Stimulated activated effector memory CD8-positive, alpha-beta T cell treated with anti-CD3 and anti-CD28 coated beads, Interleukin-12 subunit alpha, Interleukin-12 subunit beta, amount 100 ng/mL, for 72 hours (primary cell): ENCODE results near the gene ALDH1L1.

Source experiments
- ATAC-seq: fragments of 150-1000 bp; cut with Tn5 transposase; 2 replicates; pipeline ENCODE4 v1.10.0; 2021
- DNase-seq, 2 donors: peaks; one replicate each; pipeline ENCODE4 v3.0.0; 2021 to 2022; ENCODE audit warnings: low spot score in 2 of 2
- H3K27ac Mint-ChIP-seq: one replicate; pipeline ENCODE4 v1.8.0; 2022; ENCODE audit warnings: mild to moderate bottlenecking, mixed read lengths
- H3K36me3 Mint-ChIP-seq: one replicate; pipeline ENCODE4 v1.8.0; 2022; ENCODE audit warnings: mild to moderate bottlenecking, mixed read lengths
- H3K4me1 Mint-ChIP-seq: one replicate; pipeline ENCODE4 v1.8.0; 2022; ENCODE audit warnings: mixed read lengths
- H3K4me3 Mint-ChIP-seq: one replicate; pipeline ENCODE4 v1.8.0; 2022; ENCODE audit warnings: mild to moderate bottlenecking, mixed read lengths
- H3K9me3 Mint-ChIP-seq: one replicate; pipeline ENCODE4 v1.8.0; 2022; ENCODE audit warnings: mixed read lengths

The ALDH1L1 gene

DNA sequence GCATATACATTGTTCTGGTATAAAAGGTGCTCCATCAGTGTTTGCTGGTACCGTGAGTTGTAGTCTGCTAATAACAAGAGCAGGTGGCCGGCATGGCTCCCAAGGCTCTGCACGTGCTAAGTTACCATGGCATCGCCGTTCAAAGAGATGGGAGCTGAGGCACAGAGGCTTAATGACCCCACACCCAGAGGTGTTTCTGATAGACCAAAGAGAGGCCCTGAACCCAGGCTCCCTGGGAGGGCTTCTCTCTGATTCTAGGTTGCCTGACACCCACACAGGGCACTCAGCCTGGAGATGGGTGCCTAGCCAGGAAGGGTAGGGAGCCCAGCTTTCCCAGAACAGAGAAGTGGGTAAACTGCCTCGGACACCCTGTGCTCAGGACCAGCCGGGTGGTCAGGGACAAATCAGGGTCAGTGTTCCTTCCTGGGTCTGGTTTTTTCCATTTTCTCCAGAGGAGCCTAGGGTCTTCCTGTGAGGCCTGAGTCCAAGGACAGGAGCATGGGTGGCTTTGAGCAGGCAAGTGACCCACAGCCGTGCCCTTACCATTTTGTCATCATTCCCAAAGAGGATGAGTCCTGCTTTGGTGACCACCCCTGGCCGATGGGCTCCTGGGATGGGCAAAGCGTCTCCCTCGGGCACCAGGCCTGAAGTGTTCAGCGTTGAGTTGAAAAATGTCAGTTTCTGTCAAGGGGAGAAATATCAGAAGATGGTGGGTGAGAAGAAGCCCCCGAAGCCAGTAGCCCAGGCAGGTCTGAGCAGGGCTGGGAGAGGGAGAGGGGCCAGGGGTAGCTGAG lies 27.3 kb downstream of the ALDH1L1 start:
- no peaks in the 10 kb centered on the region for H3K4me1 Mint-ChIP-seq
- no peaks in the 10 kb centered on the region for H3K36me3 Mint-ChIP-seq

DNA sequence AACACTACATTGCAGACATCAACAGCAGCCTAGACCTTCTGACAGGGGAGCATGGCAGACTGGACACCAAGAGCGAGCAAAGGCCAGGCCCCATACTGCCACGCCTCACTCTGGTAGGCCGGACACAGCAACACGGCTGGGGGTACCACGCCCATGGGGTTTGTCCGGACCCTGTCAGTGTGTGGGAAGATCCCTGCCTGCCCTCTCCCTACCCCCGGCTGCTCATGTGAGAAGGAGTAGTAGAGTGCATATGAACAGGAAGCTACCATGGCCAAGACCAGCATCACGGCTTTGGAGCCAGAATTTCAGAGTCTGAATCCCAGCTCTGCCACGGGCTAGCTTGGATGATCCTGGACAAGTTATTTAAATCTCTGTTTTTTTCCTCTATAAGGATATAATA lies 27.9 kb downstream of the ALDH1L1 start:
- Mint-ChIP-seq H3K4me1 (no peaks in the 10 kb centered on the region), H3K9me3 (no peaks in the 10 kb centered on the region), H3K4me3 (no peak overlapping the region), H3K27ac (no peak overlapping the region), H3K36me3 (no peaks in the 10 kb centered on the region)
- ATAC-seq (no peak), DNase-seq (peak in 1 of 2 donors; percentile 38)

More for the DNA sequence above, 27.3 kb downstream of the ALDH1L1 start:
- Mint-ChIP-seq H3K27ac (no peak overlapping the region), H3K4me3 (no peak overlapping the region), H3K9me3 (no peaks in the 10 kb centered on the region)
- DNase-seq (no peak), ATAC-seq (no peak)

DNA sequence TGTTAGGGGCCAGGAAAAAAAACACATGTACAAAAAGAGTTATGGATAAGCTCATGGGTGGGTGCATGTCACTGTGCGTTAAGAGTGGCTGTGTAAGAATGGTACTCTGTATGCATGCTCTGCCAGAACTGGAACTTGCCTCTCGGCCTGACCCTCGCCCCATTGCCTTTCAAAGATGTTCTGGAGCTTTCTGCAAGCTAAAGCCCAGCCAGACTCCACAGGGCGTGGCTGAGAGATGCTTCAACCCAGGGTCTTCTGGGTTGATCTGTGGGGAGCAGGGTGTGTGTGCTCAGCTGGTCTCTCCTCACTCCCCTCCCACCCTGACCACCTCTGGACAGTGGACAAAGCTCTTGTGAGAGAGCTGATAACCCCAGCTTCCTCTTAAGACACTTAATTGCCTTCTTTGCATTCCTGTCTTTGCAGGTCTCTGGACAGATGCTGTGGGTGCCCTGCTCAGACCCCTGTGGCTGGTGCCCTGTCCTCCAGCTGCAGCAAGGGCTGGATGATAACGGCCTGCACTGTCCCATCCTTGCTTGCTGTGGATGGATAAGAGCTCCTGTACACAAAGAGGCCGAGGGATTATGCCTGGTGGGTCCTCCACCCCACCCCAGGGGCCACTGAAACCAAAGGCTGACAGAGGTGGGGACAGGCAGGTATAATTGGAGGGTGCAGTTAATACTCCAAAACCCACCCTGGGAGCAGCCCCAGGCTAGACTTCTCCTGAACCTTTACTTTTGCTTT lies 28.7 kb downstream of the ALDH1L1 start:
- H3K4me1 Mint-ChIP-seq: no peaks in the 10 kb centered on the region
- ATAC-seq (no peak), DNase-seq (peak in 1 of 2 donors; percentile 1)
- no peak overlapping the region for H3K27ac Mint-ChIP-seq
- H3K9me3 Mint-ChIP-seq: no peaks in the 10 kb centered on the region
- no peaks in the 10 kb centered on the region for H3K36me3 Mint-ChIP-seq
- H3K4me3 Mint-ChIP-seq: no peak overlapping the region

DNA sequence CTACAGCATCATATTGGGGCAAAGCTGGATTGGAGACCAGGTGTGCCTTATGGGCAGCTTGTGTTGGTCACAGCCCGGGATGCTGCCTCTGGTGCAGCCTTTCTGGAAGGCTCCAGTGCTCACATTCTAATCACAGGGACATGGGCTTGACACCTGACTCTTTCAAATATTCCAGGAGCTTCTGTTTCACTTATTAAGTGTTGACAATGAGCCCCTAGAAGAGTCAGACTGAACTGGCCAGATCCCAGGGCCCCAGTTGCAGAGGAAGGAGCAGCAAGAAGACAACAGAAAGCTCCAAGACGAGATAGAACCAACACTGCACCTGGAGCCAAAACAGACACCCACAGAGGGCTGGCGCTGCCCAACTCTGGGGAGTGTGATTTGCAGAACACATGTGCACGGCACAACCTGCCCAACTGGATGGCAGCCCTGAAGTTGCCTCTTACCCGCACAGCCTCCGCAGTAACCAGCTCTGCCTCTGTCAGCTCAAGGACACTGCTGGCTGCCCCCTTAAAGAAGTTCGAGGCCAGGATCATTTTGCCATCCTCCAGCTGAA lies 30.3 kb downstream of the ALDH1L1 start:
- peak in 1 of 2 donors; percentile 0 for DNase-seq
- no peak for ATAC-seq
- H3K27ac Mint-ChIP-seq: no peak overlapping the region

DNA sequence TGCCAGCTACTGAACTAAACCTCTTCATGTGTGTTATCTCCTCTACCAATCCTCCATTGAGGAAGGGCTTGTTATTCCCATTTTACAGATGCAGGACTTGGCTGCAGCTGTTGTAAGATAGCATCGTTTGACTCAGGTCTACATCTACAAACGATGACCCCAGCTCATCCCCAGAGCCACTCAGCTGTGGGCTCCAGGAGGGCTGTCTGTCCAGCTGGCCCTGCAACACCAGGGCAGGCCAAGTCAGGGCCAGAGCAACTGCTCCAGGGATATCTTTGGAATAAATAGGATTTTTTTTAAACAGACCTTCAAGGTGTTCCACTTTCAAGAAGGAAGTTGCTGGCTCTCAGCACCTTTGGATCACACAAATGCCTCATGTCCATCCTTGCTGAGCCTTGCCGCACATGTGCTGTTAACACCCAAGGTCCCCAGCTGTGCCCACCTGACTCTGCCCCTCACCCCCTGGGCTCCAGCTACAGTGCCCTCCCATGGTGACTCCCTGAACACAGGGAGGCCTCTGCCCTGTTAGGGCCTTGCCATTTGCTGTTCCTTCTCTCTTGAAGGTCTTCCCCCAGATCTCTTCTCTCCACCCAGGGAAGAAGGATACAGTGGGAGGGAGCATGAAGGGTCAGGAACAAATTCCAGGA lies 31.0 kb downstream of the ALDH1L1 start:
- no peak overlapping the region for H3K27ac Mint-ChIP-seq
- no peak overlapping the region for H3K4me3 Mint-ChIP-seq
- no peaks in the 10 kb centered on the region for H3K4me1 Mint-ChIP-seq
- no peak for ATAC-seq
- H3K36me3 Mint-ChIP-seq: no peaks in the 10 kb centered on the region
- DNase-seq: peak in 1 of 2 donors; percentile 1
- H3K9me3 Mint-ChIP-seq: no peaks in the 10 kb centered on the region

More for the DNA sequence above, 30.3 kb downstream of the ALDH1L1 start:
- Mint-ChIP-seq H3K9me3 (no peaks in the 10 kb centered on the region), H3K36me3 (no peaks in the 10 kb centered on the region), H3K4me1 (no peaks in the 10 kb centered on the region), H3K4me3 (no peak overlapping the region)

DNA sequence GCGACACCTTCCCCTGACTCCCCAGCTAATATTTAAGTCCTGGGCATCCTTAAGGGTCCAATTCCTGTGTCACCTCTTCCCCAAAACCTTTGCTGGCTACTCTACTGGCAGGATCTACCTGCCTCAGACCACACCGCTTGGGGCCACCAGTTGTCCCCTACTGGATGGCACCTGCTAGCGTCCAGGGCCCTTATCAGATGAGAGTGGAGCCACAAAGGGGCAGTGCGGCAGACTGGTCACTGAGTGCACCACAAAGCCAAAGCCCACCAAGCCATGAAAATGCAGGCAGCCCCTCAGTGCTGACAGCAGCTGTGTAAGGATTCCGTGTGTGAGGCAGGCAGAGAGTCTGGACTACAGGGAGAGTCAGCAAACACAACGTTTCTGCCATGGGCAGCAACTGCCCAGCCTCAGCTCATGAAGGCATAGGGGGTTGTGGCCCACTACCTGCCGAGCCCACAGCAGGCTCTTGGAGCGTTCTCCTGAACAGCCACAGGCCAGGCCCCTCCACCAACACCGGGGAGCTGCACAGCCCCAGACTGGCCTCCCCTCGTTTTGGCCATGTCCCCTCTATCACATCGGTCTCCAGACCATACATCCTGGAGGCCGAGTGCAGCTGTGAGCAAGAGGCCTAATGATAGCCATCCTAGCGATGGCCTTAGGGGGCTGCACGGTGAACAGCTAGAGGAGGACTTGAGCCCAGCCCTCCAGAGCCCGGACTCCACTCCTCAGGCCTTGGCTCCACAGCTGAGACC lies 32.3 kb downstream of the ALDH1L1 start:
- ATAC-seq: no peak
- no peaks in the 10 kb centered on the region for H3K36me3 Mint-ChIP-seq
- no peaks in the 10 kb centered on the region for H3K4me1 Mint-ChIP-seq

DNA sequence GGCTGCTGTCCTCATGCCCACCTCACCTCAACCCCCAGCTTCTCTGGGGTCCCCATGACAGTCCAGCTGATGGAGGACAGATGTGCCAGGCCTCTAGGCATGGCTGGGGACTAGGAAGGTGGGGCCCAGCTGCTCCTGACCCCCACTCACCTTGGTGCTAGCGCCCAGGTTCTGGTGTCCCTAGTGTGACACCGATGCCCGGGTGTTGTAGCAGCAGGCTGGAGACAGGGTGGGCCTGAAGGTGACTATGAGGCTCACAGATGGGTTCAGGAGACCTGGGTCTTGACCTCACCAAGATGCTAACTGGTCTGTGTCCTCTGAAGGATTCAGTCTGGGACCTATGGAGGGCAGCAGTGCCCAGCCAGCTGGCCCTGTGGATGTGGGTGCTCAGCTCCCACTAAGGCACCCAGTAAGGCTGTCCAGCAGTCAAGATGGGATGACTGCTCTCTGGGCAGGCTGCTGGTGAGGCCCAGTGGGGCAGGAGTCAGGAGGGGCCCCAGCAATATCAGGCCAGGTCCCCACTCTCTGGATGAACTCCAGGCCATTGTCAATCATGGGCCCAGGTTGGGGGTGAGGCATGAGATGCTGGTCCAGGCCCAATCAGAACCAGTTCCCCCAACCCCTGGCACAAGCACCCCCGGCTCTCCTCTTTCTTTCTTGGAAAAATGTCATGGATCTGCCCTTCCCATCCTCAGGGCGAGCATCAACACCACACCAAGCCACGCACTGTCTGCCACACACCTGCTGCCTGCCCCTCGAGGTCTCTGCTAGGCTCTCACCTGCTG lies 33.0 kb downstream of the ALDH1L1 start:
- Mint-ChIP-seq H3K27ac (no peak overlapping the region), H3K36me3 (no peaks in the 10 kb centered on the region), H3K9me3 (no peaks in the 10 kb centered on the region), H3K4me3 (no peak overlapping the region), H3K4me1 (no peaks in the 10 kb centered on the region)
- ATAC-seq (peak; percentile 33), DNase-seq (peak; percentile 0 to 41)

More for the DNA sequence above, 32.3 kb downstream of the ALDH1L1 start:
- Mint-ChIP-seq H3K4me3 (no peak overlapping the region), H3K9me3 (no peaks in the 10 kb centered on the region), H3K27ac (no peak overlapping the region)
- peak; percentile 1 to 44 for DNase-seq

DNA sequence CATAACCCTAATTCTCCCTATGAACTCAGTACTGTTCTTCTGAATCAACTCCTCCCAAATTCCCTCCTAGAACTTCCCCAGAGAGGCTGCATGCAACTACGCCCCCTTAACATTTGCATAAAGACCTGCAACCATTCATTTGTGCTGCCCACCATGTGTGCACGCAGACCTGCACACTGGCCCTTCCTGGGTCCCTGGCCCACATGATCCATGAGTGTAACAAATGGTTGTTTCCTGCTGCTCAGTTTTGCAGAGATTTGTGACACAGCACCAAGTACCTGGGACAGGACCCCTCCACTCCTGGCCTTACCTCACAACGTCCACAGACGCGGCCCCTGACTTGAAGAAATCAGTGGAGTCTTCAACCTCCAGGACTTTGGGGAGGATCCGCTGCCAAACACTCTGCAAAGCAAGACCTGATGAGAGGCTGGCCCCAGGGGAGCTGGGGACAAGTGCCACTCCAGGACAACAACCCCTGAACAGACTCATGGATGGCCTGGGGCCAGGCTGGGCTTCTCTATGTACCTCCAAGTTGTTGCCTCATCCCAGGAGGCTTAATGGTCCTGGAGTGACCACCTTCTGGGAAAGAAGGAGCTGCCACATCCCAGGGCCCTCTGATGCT lies 33.8 kb downstream of the ALDH1L1 start:
- Mint-ChIP-seq H3K27ac (no peak overlapping the region), H3K36me3 (no peaks in the 10 kb centered on the region), H3K4me3 (no peak overlapping the region), H3K9me3 (no peaks in the 10 kb centered on the region), H3K4me1 (no peaks in the 10 kb centered on the region)
- ATAC-seq: peak; percentile 2
- DNase-seq: peak; percentile 2 to 38

DNA sequence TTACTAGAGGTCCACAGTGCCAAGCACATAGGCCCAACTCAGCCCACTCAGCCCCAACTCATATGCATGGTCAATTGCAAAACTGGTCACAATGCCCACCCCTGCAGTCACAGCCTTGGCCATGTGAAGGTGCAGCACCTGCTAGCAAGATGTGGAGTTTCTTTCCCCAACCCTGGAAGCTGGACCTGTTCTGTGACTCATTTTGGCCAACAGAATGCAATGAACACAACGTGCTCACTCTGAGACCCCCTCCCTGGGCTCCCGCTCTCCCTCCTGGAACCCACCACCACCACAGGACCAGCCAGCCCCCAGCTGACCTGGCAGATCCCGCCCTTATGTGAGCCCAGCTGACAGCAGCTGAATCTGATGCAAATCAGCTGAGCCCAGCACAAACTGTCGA lies 34.4 kb downstream of the ALDH1L1 start:
- no peak overlapping the region for H3K4me3 Mint-ChIP-seq
- no peak for ATAC-seq
- no peaks in the 10 kb centered on the region for H3K9me3 Mint-ChIP-seq
- no peaks in the 10 kb centered on the region for H3K4me1 Mint-ChIP-seq
- no peak overlapping the region for H3K27ac Mint-ChIP-seq
- DNase-seq: peak; percentile 1 to 34
- no peaks in the 10 kb centered on the region for H3K36me3 Mint-ChIP-seq

DNA sequence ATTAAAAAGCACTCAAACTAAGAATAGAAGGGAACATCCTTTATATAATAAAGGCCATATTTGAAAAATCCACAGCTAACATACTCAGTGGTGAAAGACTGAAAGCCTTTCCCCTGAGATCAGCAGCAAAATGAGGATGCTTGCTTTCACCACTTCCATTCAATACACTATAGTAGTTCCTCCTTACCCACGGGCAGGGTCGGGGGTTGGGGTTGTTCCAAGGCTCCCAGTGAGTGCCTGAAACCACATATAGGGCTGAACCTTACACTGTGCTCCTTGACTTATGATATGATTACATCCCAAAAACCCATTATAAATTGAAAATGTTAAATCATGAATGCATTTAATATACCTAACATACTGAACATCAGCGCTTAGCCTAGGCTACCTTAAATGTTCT lies 37.7 kb downstream of the ALDH1L1 start:
- Mint-ChIP-seq H3K36me3 (no peaks in the 10 kb centered on the region), H3K4me3 (no peak overlapping the region), H3K27ac (no peak overlapping the region), H3K9me3 (no peaks in the 10 kb centered on the region), H3K4me1 (no peaks in the 10 kb centered on the region)
- DNase-seq (no peak), ATAC-seq (no peak)

DNA sequence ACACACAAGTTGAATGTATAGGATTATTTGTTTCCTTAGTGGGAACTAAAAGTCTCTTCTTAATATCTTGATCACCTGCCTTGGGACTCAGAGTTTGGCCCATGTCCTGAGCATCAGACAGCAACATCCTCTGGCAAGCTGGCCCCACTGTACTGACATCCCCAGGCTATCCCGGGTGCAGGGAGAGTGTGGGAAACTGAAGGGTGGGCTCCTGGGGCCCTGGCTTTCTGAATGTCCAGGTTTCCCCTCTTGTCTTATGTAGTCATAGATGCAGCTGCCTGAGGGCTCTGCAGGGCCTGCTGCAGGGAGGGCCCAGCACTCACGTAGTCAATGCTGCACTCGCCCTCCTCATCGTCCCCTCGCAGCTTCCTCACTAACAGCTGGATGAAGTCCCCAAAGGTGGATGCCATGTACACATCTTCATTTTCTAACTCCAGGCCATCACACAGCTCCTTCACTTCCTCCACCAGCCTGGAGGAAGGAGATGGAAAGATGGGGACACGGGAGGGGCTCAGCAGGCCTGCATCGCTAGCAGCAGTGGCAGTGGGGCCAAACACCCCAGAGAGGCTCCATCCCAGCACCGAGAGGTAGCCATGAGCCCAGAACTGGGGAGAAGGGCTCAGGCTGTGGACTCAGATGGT lies 42.8 kb downstream of the ALDH1L1 start:
- DNase-seq: no peak
- H3K4me3 Mint-ChIP-seq: no peak overlapping the region
- H3K9me3 Mint-ChIP-seq: no peaks in the 10 kb centered on the region
- H3K4me1 Mint-ChIP-seq: peaks cover 10% of the 10 kb centered on the region
- H3K27ac Mint-ChIP-seq: no peak overlapping the region
- ATAC-seq: no peak
- no peaks in the 10 kb centered on the region for H3K36me3 Mint-ChIP-seq

DNA sequence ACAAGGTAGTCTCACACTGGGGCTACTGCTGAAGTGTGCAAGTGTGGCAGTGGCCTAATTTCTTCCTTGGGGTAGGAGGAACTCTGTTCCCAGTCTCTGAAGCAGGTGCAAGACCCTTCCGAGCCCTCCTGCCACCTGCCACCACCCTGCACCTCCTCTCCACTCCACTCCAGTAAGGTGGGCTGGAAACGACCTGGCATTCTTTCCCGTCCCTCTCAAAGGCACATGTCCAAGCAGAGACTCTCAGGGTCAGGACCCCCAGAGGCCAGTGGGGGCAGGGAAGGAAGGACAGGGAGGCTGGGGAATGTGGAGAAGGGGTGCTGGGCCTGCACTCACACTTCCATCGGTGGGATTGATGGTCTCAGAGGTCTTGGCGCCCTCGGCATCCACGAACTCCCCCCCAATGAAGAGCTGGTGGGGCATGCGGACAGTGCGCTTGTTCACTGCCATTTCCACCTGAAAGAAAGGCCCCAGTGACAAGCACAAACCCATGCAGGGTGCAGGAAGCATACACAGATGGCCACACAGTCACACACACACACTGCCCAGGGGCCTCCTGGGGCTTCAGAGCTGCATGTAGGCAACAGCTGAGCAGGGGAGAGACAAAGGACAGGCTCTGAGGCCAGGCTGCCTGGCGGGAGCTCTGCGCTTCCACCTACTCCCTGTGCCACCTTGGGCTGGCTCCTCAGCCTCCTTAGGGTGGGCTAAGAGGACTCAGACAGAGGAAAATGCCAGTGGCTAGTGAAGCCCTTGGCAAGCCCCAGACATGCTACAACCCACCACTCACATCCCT lies 43.8 kb downstream of the ALDH1L1 start:
- no peak overlapping the region for H3K27ac Mint-ChIP-seq
- no peak overlapping the region for H3K4me3 Mint-ChIP-seq

More for the DNA sequence above, 43.8 kb downstream of the ALDH1L1 start:
- Mint-ChIP-seq H3K36me3 (no peaks in the 10 kb centered on the region), H3K4me1 (peaks cover 10% of the 10 kb centered on the region), H3K9me3 (no peaks in the 10 kb centered on the region)
- no peak for DNase-seq
- no peak for ATAC-seq
